ENCODE results near the gene AURKB. TPM values are rescaled to one million over a fixed set of nuclear protein-coding genes. Genes with fewer than 3 reads are reported as not detected.
A peak's percentile ranks its signal among the peaks of the same experiment; 100 is the strongest.

AURKB gene
- total and polyA plus RNA-seq, 2 of the 4 experiments (the other 2 are of a cell fraction), result 45.9 to 62.0 TPM

GRCh38 chr17:8225813-8226535 is 15.6 kb upstream of the AURKB start:
- 29% methylated on average over 6 of the region's 20 CpGs; no CpG with 5 or more reads in 1 of the 2 experiments for WGBS, 2 experiments (ENCODE audit: extremely low coverage in 2 of 2, insufficient read length in 1 of 2)
- ChIA-PET POLR2A (ENCODE audit: unreplicated experiment) (no interaction called here), CTCF (no interaction called here)
- Histone ChIP-seq H3K27ac (ENCODE audit: insufficient read depth, low read length) (no peak overlapping the region), H3K9me3 (ENCODE audit: control insufficient read depth, insufficient read depth, low read length) (no peaks in the 10 kb centered on the region), H4K91ac (ENCODE audit: insufficient read depth, low read depth, low read length) (no peak overlapping the region), H2AK9ac (replicated peaks; ENCODE audit: low read depth, low read length, poor library complexity) (peak overlapping the region; percentile 42), H3K18ac (ENCODE audit: low read depth, low read length) (no peak overlapping the region), H2BK120ac (ENCODE audit: low read depth, low read length) (no peak overlapping the region), H4K8ac (ENCODE audit: low read depth in 2 of 2, low read length in 2 of 2) (peak overlapping the region in 1 of 2 experiments; percentile 74; a peak in 2 of 4 replicates), H3K27me3 (ENCODE audit: control insufficient read depth, insufficient read depth, low read length) (no peaks in the 10 kb centered on the region), H3K23ac (ENCODE audit: low read depth, low read length) (no peak overlapping the region), H3K4me1 (ENCODE audit: control insufficient read depth, insufficient read depth, low read length) (peaks cover 9% of the 10 kb centered on the region), H3K36me3 (ENCODE audit: control insufficient read depth, insufficient read depth, low read length) (peaks cover 20% of the 10 kb centered on the region), H3K56ac (ENCODE audit: extremely low read depth, insufficient read depth, low read length) (peak overlapping the region; percentile 28; the same call in 1 of the 2 replicates), H2BK20ac (ENCODE audit: low read depth, low read length) (no peak overlapping the region), H4K5ac (ENCODE audit: low read depth, low read length) (no peak overlapping the region), H2BK5ac (ENCODE audit: low read depth, low read length, poor library complexity, severe bottlenecking) (peak overlapping the region; percentile 75), H2BK15ac (ENCODE audit: low read depth, low read length) (no peak overlapping the region), H3K79me1 (ENCODE audit: low read depth in 1 of 2, low read length in 2 of 2) (peaks cover 0 to 8% of the 10 kb centered on the region in 2 experiments; a peak in 1 of 4 replicates), H2AK5ac (ENCODE audit: low read depth, low read length) (no peak overlapping the region), H3K4me2 (ENCODE audit: low read depth, low read length) (peak overlapping the region; percentile 59; the same call in 1 of the 2 replicates), H3K4me3 (ENCODE audit: insufficient read depth, low read depth, low read length) (peak overlapping the region; percentile 43; the same call in 1 of the 2 replicates), H3K14ac (replicated peaks; ENCODE audit: low read depth, low read length) (no peak overlapping the region; the same call in 1 of the 2 replicates), H2AFZ (replicated peaks; ENCODE audit: low read length, poor library complexity) (peak overlapping the region; percentile 47), H3K9ac (ENCODE audit: low read depth, low read length) (no peak overlapping the region), H4K20me1 (ENCODE audit: insufficient read depth, low read length) (peaks cover 25% of the 10 kb centered on the region), H3K4ac (ENCODE audit: low read depth, low read length) (no peak overlapping the region; the same call in 1 of the 2 replicates), H3K9me1 (ENCODE audit: insufficient read depth, low read length) (peaks cover 11% of the 10 kb centered on the region)
- dilution Hi-C loops (cut with HindIII; ENCODE audit: low sequenced_read_pairs, unreplicated experiment) (loop anchor here (25.0 kb wide), 1 partner anchor 114 kb away; the partner anchor contains the start of genes ALOXE3 and HES7), in situ Hi-C loops (cut with MboI; ENCODE audit: low sequenced_read_pairs) (no loop called here), intact Hi-C loops (cut with micrococcal nuclease) (loop anchor here (1.0 kb wide), 3 partner anchors 22 to 74 kb away; partner anchors contain the start of gene CTC1)
- BruUV-seq (replicated peaks), result no TSS peak
- peak; percentile 84 for DNase-seq
- ATAC-seq (ENCODE audit: low read depth), result peak; percentile 28
- TF ChIP-seq CEBPB (IDR thresholded peaks at IDR 0.05; ENCODE audit: low read depth, low read length) (peak; percentile 81), NFE2L2 (IDR thresholded peaks at IDR 0.05; ENCODE audit: low read depth, low read length) (no peak), FOS (IDR thresholded peaks at IDR 0.05; ENCODE audit: low read depth, low read length) (peak; percentile 87), BHLHE40 (IDR thresholded peaks at IDR 0.05; ENCODE audit: low read depth, low read length) (no peak), MAZ (IDR thresholded peaks at IDR 0.05; ENCODE audit: borderline replicate concordance, low read depth, low read length) (no peak), SMC3 (IDR thresholded peaks at IDR 0.05; ENCODE audit: low read depth, low read length) (no peak), MAFK (IDR thresholded peaks at IDR 0.05; ENCODE audit: low read depth, low read length) (no peak), ELK1 (IDR thresholded peaks at IDR 0.05; ENCODE audit: borderline replicate concordance, low read depth, low read length) (no peak), MXI1 (IDR thresholded peaks at IDR 0.05; ENCODE audit: borderline replicate concordance, low read depth, low read length) (no peak), CHD1 (IDR thresholded peaks at IDR 0.05; ENCODE audit: low read depth, low read length) (0 out of 2 replicates have a peak, but pooled peaks have one; percentile 2), RFX5 (IDR thresholded peaks at IDR 0.05; ENCODE audit: low read depth, low read length) (no peak), POLR2A (IDR thresholded peaks at IDR 0.05; ENCODE audit: low read depth, low read length) (no peak)
- TF ChIP-seq, protein P1, sequence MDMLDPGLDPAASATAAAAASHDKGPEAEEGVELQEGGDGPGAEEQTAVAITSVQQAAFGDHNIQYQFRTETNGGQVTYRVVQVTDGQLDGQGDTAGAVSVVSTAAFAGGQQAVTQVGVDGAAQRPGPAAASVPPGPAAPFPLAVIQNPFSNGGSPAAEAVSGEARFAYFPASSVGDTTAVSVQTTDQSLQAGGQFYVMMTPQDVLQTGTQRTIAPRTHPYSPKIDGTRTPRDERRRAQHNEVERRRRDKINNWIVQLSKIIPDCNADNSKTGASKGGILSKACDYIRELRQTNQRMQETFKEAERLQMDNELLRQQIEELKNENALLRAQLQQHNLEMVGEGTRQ (IDR thresholded peaks at IDR 0.05; ENCODE audit: low read depth, low read length), result no peak; the same call in 1 of the 2 replicates
- TF ChIP-seq, protein P2, sequence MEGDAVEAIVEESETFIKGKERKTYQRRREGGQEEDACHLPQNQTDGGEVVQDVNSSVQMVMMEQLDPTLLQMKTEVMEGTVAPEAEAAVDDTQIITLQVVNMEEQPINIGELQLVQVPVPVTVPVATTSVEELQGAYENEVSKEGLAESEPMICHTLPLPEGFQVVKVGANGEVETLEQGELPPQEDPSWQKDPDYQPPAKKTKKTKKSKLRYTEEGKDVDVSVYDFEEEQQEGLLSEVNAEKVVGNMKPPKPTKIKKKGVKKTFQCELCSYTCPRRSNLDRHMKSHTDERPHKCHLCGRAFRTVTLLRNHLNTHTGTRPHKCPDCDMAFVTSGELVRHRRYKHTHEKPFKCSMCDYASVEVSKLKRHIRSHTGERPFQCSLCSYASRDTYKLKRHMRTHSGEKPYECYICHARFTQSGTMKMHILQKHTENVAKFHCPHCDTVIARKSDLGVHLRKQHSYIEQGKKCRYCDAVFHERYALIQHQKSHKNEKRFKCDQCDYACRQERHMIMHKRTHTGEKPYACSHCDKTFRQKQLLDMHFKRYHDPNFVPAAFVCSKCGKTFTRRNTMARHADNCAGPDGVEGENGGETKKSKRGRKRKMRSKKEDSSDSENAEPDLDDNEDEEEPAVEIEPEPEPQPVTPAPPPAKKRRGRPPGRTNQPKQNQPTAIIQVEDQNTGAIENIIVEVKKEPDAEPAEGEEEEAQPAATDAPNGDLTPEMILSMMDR (conservative IDR thresholded peaks at IDR 0.05; ENCODE audit: low read depth, low read length), result no peak
